Occipital lobe (tissue), 2 donors: ENCODE results near the gene ATG7. TPM values are rescaled to one million over a fixed set of nuclear protein-coding genes. Genes with fewer than 3 reads are reported as not detected.
"Not testable (repeated sequence)": the region's sequence is repeated elsewhere in the genome, so short reads cannot be mapped to it uniquely, and the experiment has no call there.

ENCODE experiments used
- DNase-seq: peaks from one replicate; lab custom pipeline; 2025; lab: John Stamatoyannopoulos, UW
- total RNA-seq: library from RNA; depleted of rRNA; stranded (reverse); fragments of >200 nt; gene quantifications from one replicate; pipeline ENCODE4 v1.2.3, GENCODE V29; 2014

Gene ATG7
- total RNA-seq, 1 donor from 2014 or later = 22.6 TPM

DNA sequence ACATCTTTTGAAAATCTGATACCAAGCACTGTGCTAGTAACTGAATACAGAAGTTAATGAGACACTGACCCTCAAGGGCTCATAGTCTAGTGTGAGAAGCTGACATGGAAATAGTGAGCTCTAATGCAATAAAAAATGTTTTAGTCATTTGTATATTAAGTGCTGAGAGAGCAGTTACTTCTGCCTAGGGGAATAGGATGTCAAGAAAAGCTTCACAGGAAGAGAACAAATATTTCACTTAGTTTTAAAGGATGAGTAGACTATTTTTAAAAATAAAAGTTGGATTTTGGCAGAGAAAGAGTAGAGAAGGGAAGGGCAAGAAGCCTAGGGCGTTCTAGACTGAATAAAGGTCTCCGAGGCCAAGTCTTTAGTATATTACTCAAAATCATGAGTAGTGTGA, 158.4 kb downstream of the ATG7 start:
- no peak for DNase-seq

DNA sequence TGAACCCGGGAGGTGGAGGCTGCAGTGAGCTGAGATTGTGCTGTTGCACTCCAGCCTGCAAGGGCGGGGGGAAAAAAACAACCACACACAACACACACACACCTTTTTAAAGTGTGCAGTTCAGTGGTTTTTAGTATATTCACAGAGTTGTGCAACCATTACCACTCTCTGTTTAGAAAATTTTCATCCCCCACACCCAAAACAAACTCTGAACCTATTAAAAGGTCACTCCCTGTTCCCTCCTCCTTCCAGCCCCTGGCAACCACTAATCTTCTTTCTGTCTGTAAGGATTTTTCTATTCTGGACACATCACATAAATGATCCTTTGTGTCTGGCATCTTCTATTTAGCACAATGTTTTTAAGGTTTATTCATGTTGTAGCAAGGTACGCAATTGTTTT, 159.1 kb downstream of the ATG7 start:
- no peak for DNase-seq

DNA sequence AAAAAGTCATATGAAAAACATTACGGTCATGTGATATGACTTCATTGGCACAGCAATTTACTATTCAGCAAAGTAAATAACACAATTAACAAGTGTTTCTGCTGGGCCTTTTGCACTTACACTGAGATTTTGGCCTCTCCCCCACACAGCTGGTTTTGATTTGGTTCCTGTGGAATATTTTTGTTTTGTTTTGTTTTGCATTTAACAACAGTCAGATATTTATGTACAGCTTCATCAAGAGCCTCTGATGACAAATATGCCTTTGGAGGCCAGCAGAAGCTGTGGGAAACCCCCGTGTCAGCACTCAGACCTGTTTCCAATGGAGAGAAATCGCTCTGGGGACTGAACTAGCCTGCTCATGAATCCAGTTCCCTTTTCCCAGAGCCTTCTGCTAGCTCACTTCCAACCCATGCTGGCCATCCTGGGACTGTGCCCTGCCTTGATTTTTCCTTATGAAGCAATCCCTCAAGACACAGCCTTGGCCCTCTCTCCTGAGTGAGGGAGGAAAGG, 161.9 kb downstream of the ATG7 start:
- DNase-seq = peak; percentile 19

DNA sequence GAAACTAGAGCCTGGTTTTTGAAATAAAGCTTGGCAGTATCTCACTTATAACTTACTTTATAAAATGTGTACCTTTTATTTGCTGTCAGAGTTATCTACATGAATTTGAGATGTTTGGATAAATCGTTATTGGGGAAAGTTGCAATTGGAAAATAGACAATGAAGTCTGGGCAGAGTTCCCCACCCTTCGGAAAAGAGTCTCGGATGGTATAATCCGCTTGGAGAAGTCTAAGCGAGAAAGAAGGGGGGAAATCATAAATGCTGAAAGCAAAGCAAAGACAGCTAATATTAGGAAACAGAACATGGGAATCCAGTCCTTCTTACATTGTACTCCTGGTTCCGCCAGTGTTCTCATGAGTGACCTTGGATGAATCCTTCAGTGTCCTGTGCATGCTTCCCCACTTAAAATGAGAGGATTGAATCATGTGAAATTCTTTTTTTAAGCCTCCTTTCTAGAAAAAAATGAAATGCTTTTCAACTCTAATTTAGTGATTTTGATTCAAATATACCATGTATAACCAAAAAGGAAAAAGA, 162.4 kb downstream of the ATG7 start:
- DNase-seq = no peak

DNA sequence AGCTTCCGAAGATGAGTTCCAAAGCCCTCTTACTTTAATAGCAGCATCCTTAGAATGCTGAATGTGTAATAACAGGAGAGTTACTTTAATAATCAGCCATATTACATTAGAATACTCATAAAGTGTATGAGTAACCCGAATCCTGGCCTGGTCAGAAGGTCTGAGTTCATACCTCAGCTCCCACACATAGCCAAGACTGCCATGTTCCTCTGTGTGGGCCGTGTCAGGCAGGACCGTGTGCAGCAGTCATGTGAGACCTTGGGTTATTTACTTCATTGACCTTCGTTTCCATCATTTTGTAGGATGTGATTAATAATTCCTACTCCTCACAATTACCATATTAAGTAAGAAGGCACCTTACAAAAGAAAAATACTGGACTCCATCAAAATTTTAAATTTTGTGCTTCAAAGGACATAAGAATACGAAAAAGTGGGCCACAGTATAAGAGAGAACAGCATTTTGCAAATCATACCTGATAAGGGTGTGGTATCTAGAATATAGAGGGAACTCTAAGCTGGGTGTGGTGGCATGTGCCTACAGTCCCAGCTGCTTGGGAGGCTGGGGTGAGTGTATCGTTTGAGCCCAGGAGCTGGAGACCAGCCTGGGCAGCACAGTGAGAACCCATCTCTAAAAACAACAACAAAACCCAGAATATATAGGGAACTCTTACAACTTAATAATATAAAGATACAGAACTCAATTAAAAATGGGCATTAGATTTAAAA, 163.4 kb downstream of the ATG7 start:
- DNase-seq = no peak

DNA sequence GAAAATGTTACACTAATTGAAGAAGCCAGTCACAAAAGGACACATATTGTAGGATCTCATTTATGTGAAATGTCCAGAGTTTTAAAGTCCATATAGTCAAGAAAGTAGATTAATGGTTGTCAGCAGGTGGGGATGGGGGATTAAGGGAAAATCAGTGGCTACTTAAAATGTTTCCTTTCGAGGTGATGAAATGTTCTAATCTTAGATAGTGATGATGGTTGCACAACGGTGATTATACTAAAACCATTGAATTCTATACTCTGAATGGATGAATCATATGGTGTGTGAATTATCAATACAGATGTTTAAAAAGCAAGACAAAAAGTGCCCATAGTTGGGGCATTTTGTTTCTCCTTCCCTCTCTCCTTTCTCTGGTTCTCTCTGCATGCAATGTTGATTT, 164.6 kb downstream of the ATG7 start:
- no peak for DNase-seq

DNA sequence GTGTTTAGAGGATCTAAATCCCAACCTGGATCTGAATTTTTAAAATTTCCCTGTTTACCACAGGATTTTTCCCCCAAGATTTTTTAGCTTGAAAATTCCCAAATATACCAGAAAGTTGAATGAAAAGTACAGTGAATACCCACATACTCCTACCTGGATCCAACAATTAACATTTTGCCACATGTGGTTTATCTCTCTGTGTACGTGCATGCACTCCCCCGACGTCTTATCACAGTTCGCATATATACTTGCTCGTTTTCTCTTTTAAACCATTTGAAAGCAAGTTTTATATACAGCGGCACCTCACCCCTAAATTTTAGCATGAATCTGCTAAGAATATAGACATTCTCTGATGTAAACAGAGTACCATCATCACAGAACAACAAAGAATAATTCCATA, 165.3 kb downstream of the ATG7 start:
- DNase-seq = no peak

DNA sequence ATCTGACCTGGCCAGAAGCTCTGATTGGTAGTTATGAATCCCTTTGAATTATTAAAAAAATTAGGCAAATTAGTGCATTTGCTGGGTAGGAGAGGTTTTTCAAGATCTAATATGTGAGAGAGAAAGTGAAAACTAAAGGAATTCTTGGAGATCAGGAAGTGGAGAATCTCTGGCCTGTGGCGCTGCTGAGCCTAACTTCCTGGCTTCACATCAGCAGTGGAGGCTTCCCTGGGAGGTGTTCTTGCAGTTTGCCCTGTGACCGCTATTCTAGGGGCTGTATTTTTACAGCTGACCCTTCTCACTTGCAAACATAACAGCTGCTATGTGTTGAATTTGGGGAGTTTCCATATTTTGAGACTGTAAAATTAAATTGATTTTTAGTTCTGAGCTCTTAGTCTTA, 166.4 kb downstream of the ATG7 start:
- no peak for DNase-seq

DNA sequence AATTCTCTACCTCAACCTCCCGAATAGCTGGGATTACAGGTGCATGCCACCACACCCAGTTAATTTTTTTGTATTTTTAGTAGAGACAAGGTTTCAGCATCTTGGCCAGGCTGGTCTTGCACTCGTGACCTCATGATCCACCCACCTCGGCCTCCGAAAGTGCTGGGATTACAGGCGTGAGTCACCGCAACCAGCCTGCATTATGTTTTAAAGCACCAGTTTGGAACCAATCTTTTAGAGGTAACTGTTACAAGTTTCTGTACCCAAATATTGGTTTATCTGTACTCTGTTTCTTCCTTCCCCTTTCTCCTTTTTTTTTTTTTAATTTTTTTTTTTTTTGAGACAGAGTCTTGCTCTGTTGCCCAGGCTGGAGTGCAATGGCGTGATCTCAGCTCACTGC, 169.1 kb downstream of the ATG7 start:
- DNase-seq = not testable (repeated sequence)

DNA sequence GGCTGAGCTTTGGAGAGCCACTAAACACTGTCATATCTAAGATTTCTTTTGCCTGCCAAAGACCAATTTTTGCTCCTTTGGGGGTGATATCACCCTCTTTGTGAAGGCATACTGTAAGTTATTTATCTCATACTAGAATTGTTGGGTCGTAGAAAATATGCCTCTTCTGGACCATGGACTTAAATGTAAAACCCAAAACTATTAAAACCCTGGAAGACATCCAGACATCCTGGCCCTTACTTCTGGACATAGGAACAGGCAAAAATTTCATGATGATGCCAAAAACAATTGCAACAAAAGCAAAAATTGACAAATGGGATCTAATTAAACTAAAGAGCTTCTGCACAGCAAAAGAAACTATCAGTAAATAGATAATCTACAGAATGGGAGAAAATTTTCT, 172.2 kb downstream of the ATG7 start:
- DNase-seq = no peak

DNA sequence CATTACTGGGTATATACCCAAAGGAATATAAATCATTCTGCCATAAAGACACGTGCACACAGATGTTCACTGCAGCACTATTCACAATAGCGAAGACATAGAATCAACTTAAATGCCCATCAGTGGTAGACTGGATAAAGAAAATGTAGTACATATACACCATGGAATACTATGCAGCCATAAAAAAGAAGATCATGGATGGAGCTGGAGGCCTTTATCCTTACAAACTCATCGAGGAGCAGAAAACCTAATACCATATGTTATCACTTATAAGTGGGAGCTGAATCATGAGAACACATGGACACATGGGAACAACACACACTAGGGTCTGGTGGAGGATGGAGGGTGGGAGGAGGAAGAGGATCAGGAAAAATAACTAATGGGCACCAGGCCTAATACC, 173.0 kb downstream of the ATG7 start:
- not testable (repeated sequence) for DNase-seq

DNA sequence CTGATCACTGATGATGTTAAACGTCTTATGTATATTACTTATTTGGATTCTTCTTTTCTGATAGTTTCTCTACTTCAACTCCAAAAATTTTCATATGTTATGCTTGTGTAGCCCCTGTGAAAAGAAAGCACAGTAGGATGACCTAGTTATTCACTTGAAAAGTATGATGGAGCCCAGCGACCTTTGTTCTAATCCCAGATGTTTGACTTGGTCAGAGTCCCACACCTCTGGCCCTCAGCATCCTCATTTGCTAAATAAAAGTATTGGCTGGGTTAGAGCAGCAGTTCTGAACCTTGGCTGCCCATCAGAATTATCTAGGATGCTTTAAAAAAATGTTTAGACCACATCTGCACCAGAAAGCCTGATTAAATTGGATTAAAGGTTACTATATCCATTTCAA, 173.7 kb downstream of the ATG7 start:
- no peak for DNase-seq

DNA sequence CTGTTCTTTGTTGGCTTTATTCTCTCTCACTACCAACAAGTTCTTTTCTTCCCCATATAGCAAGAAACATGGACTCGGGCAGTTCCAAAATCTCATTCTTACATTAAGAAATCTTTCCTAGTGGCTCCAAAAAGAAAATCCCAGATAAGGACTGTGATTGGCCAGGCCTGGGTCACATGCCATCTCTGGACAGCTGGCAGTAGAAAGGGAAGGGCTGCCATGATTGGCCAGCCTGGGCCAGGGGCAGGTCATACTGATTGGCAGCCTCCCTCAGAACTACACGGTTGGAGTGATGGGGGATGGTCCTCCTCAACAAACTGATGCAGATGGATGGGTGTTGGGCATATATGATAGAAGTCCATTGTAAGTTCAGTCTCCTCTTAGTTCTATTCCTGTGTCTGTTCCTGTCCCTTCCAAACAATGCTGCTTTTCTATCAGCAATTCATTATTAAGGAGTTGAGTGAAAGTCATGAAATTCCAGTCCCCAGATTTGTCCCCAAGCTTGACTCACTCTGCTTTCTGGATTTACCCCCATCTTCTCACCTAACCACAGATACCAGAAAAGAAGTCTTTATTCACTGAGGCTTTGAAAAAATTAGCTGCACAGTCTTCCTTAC, 175.5 kb downstream of the ATG7 start:
- DNase-seq = no peak

DNA sequence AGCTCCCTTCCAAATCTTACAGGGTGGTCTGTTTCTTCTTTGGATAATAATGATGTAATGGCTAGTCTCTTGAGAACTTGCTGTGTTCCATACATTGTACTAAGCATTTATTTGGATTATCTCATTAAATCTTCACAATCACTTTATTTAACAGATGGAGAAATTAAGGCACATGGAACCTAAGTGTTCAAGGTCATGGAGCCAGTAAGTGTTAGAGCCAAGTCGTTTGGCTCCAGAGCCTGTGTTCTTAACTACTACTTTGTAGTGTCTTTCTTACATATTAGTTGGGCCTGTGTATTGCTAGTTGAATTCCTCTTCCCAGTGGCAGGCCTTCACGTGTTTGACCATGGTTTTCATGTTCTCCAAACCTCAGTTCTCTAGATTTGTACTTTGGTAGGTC, 177.8 kb downstream of the ATG7 start:
- no peak for DNase-seq

DNA sequence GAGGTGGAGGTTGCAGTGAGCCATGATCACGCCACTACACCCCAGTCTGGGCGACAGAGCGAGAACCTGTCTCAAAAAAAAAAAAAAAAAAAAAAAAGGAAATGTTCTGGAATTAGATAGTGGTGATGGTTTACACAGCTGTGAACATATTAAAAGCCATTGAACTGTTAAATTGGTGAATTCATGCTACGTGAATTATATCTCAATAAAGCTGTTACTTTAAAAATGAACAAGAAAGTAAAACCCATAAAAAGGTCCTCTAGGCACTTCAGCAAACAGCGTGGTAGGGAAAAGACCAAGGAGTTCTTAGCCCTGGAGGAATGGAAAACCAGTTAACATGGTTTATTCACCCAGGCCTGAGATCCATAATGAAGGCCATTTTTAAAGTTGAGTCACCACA, 180.1 kb downstream of the ATG7 start:
- DNase-seq = no peak

DNA sequence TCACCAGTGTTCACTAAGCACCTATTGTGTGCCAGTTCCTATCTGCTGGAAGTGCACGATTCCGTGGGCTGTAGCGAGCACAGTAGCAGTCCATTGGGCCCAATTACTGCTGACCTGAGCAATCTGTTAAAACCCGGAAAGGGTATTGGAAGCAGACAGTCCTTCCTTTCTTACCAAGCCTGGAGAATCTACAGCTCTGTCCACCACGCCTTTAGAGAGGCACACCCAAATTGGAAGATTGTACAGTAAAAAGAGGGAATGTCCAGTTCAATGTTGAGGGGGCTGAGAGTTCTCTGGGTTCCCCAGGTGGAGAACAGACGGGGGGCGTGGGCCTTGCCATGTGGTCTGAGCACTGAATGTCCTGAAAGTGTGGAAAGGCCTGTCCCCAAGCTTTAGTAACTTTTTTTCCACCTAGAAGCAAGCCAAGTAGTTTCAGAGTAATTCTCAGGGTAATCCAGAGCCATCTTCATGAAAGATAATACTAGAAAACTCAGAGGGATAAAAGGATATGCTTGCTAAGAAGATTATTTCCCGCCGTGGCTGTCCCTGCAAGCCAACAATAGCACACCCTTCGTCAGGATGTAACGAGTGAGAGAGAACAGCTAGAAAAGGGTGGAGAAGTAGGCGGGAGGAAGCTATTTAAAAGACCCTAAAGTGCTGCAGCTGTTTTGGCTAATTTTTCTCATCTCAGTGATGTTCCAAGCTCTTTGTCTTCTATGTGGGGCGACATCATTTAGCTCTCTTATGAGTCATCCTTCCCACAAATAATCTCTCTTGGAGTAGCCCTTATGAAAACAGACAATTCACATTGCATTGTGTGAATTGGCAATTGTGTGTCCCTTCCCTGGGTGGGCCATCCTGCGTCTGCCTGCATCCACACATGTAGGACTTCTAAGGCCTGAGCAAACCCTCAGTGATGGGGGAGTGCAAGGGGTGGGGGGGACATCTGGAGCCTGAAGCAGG, 181.0 kb downstream of the ATG7 start:
- peak; percentile 66 for DNase-seq

DNA sequence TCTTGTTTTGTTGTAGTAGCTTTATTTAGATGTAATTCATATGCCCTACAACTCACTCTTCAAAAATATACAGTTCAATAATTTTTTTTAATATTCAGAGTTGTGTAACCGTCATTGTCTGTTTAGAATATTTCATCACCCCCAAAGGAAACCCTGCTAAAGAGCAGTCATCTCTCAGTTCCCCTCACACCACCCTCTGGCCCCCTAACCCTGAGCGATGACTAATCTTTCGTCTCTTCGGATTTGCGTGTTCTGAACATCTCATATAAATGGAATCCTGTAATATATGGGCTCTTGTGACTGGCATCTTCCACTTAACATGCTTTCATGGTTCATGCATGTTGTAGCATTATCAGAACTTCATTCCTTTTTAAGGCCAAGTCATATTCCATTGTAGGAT, 183.8 kb downstream of the ATG7 start:
- no peak for DNase-seq

DNA sequence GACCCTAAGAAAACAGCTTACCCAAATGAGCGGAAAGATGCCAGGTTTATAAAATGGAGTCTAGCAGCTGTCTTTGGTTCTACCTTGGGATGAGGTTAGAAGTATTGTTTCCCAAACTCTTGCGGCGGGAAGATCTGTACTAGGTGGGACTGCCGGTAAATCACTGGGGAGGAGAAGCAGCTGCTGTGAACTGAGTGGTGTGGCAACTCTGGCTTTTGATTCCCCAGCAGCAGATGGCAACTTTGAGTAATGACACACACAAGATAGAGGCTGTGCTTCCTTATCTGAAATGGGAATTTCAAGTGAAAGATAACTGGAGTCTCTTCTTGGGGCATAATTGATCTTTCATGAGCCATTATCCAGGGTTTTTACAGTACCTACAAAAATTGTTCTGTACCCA, 184.9 kb downstream of the ATG7 start:
- no peak for DNase-seq

DNA sequence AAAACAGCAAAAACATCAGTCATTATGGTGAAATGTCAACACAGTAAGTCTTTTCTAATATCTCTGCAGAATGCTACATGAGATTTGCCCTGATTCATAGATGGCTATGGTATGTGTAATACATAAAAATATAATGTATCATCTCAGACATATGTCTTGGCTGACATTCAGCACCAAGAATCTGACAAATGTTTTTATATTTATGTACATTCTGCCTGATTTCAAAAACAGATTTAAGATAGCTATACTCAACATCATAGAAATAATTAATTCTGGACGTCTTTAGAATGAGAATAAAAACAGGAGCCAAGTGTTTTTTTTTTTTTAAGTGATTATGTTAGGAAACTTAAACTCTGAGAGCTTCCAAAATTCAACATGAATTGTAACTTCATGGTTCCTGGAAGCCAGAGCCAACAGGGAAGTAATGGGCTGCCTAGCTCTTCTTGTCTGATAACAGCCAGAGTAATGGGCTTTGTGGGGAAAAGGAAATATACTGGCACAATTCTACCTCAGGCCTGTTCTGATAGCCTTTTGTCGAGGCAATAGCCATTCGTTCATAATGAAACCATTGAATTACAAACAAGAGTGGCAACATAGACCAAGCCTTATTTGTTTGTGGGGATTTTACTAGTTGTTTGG, 187.1 kb downstream of the ATG7 start:
- DNase-seq = no peak

DNA sequence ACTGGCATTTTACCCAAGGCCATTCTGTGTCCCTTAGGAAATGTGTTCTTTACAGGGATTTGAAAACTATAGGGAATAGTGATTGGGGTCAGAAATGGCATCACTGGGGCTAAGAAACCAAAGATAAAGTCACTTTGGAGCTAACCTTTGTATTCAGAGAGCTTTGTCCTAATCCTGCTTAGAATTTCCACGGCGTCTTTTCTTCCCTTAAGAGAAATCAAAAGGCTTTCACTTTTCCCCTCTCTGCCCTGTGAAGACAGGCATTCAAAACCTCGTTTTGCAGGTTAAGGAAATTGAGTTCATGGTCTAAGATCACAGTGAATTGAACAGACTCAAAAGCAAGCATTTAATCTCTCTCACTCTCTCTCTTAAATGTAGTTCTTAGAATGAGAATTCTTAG, 189.0 kb downstream of the ATG7 start:
- DNase-seq = no peak

DNA sequence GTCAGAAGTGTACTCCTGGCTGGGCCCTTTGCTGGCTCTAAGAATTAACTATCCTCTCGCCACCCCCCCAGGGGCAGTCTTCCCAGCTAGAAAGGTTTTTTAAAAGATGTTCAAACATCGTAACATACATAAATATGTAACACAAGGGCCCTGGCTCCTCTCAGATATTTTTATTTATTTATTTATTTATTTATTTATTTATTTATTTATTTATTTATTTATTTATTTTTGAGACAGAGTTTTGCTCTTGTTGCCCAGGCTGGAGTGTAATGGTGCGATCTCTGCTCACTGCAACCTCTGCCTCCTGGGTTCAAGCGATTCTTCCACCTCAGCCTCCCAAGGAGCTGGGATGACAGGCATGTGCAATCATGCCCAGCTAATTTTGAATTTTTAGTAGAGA, 190.5 kb downstream of the ATG7 start:
- DNase-seq = not testable (repeated sequence)
